Sciatic nerve (tissue), 2 donors: ENCODE measurements around the gene AP3S1. TPM values are rescaled to one million over a fixed set of nuclear protein-coding genes. Genes with fewer than 3 reads are reported as not detected.
"Not testable (repeated sequence)": the region's sequence is repeated elsewhere in the genome, so short reads cannot be mapped to it uniquely, and the experiment has no call there.

Experiments used
- ATAC-seq: fragments of 200-7000 bp; cut with Tn5 transposase; one replicate; pipeline ENCODE4 v1.9.1; 2020; ENCODE audit warnings: mild to moderate bottlenecking, moderate library complexity
- DNase-seq: peaks from one replicate; pipeline ENCODE4 v3.0.0-alpha.2; 2020; ENCODE audit warnings: low spot score
- intact Hi-C: fragments of 100-400 bp; cut with DNase I; formaldehyde crosslinking; loops from one replicate; pipeline ENCODE4 v1.14.2; 2022
- total RNA-seq: library from RNA; stranded (reverse); fragmentation: NEBNext Ultra II Directional; extraction: Animal tissue kit (Norgen Biotek cat#: 25700); gene quantifications from one replicate; pipeline ENCODE4 v1.2.1, GENCODE V29; 2021
- donor health status: DM: no; HTN: no; CAD: no.
- donor health status: DM: no; HTN: no; CAD: no.

The AP3S1 gene
- total RNA-seq, result 106 TPM

- peak; percentile 97 for ATAC-seq
- intact Hi-C loops, result no loop called here
- DNase-seq, result peak; percentile 94
These were observed at the start of gene AP3S1, which contains the start of gene ATG12 for GRCh38 chr5:115841382-115842088. TSS of gene AP3S1 (plus strand) at chr5:115841935. CDS start at chr5:115842038, 103 bp downstream. TSS of gene ATG12 (minus strand) at chr5:115841565. CDS start at chr5:115841552, 13 bp downstream.

- DNase-seq, result no peak
- ATAC-seq, result no peak
- intact Hi-C loops, result no loop called here
These were observed 46.0 kb upstream of the AP3S1 start for GRCh38 chr5:115795700-115796099.

GRCh38 chr5:115796656-115797055, 45.1 kb upstream of the AP3S1 start:
- DNase-seq (no peak), ATAC-seq (no peak)
- intact Hi-C loops, result no loop called here

GRCh38 chr5:115798252-115798651, 43.5 kb upstream of the AP3S1 start:
- intact Hi-C loops, result no loop called here
- ATAC-seq (peak; percentile 87), DNase-seq (no peak)

GRCh38 chr5:115800108-115800507, 41.6 kb upstream of the AP3S1 start:
- DNase-seq (no peak), ATAC-seq (no peak)
- intact Hi-C loops, result no loop called here

- ATAC-seq (no peak), DNase-seq (no peak)
- intact Hi-C loops, result no loop called here
These were observed 40.6 kb upstream of the AP3S1 start for GRCh38 chr5:115801152-115801551.

GRCh38 chr5:115801984-115802383, 39.8 kb upstream of the AP3S1 start:
- ATAC-seq (no peak), DNase-seq (no peak)
- intact Hi-C loops, result no loop called here

- DNase-seq (no peak), ATAC-seq (no peak)
- intact Hi-C loops, result no loop called here
These were observed 34.6 kb upstream of the AP3S1 start for GRCh38 chr5:115806986-115807653.

GRCh38 chr5:115807654-115808052, 34.1 kb upstream of the AP3S1 start:
- ATAC-seq (no peak), DNase-seq (no peak)
- intact Hi-C loops, result no loop called here

GRCh38 chr5:115808066-115808465, 33.7 kb upstream of the AP3S1 start:
- DNase-seq, intact Hi-C loops, ATAC-seq: not testable (repeated sequence)

- intact Hi-C loops, result no loop called here
- ATAC-seq (no peak), DNase-seq (no peak)
These were observed 31.8 kb upstream of the AP3S1 start for GRCh38 chr5:115809946-115810345.

GRCh38 chr5:115810761-115811160, 31.0 kb upstream of the AP3S1 start:
- ATAC-seq (no peak), DNase-seq (no peak)
- intact Hi-C loops, result no loop called here

GRCh38 chr5:115811406-115811805, 30.3 kb upstream of the AP3S1 start:
- DNase-seq (no peak), ATAC-seq (no peak)
- intact Hi-C loops, result no loop called here

GRCh38 chr5:115812372-115812771, 29.4 kb upstream of the AP3S1 start:
- DNase-seq (no peak), ATAC-seq (no peak)
- intact Hi-C loops, result no loop called here

GRCh38 chr5:115813719-115814118, 28.0 kb upstream of the AP3S1 start:
- ATAC-seq (no peak), DNase-seq (no peak)
- intact Hi-C loops, result no loop called here

- ATAC-seq (no peak), DNase-seq (no peak)
- intact Hi-C loops, result no loop called here
These were observed 26.6 kb upstream of the AP3S1 start for GRCh38 chr5:115815006-115815692.

- DNase-seq, result peak; percentile 60
These were observed 26.0 kb upstream of the AP3S1 start for GRCh38 chr5:115815693-115816225.

GRCh38 chr5:115816226-115817081, 25.3 kb upstream of the AP3S1 start, which contains the start of gene CDO1:
TSS of gene CDO1 (minus strand) at chr5:115816659. CDS start at chr5:115816397, 262 bp downstream.
- ATAC-seq, result peak; percentile 95
- peak; percentile 87 for DNase-seq
- intact Hi-C loops, result no loop called here

More at GRCh38 chr5:115815693-115816225, 26.0 kb upstream of the AP3S1 start:
- ATAC-seq, result peak; percentile 45
- intact Hi-C loops, result no loop called here

- intact Hi-C loops, result no loop called here
- no peak for DNase-seq
- no peak for ATAC-seq
These were observed 24.3 kb upstream of the AP3S1 start for GRCh38 chr5:115817386-115817785.
